Activated T-helper 1 cell treated with anti-CD3 and anti-CD28 coated beads, Interleukin-12 subunit alpha, Interleukin-12 subunit beta, Interleukin-2, Interleukin-4 antibody, amounts not matched to agents 30 ng/mL and 10 ng/mL and 1 ng/mL, durations not matched to agents 14 hours and 24 hours and 36 hours (primary cell): Measurements from ENCODE around the gene APOBEC3H. TPM values are rescaled to one million over a fixed set of nuclear protein-coding genes. Genes with fewer than 3 reads are reported as not detected.
A peak's percentile ranks its signal among the peaks of the same experiment; 100 is the strongest.

Experiments used
- DNase-seq: peaks from one replicate; pipeline ENCODE4 v3.0.0; 2021; ENCODE audit warnings: low spot score
- H3K27ac Mint-ChIP-seq: one replicate; pipeline ENCODE4 v1.8.0; 2021; ENCODE audit warnings: mild to moderate bottlenecking, mixed read lengths
- H3K27me3 Mint-ChIP-seq: one replicate; pipeline ENCODE4 v1.8.0; 2022; ENCODE audit warnings: mild to moderate bottlenecking, moderate library complexity, mixed read lengths; ENCODE audit not compliant: insufficient read depth
- H3K36me3 Mint-ChIP-seq: one replicate; pipeline ENCODE4 v1.8.0; 2021; ENCODE audit warnings: low read depth, mixed read lengths
- H3K4me1 Mint-ChIP-seq: one replicate; pipeline ENCODE4 v1.8.0; 2021; ENCODE audit warnings: low read depth, mixed read lengths
- H3K4me3 Mint-ChIP-seq: one replicate; pipeline ENCODE4 v1.8.0; 2021; ENCODE audit warnings: mild to moderate bottlenecking, moderate library complexity, mixed read lengths
- H3K9me3 Mint-ChIP-seq: one replicate; pipeline ENCODE4 v1.8.0; 2021; ENCODE audit warnings: mixed read lengths
- intact Hi-C: fragments of 100-400 bp; cut with micrococcal nuclease; formaldehyde crosslinking; loops from one replicate; pipeline ENCODE4 v1.15.1; 2024
- total RNA-seq: library from RNA; stranded (reverse); gene quantifications from 2 replicates; pipeline ENCODE4 v1.2.3, GENCODE V29; 2022

APOBEC3H gene
- total RNA-seq, 1 donor from 2014 or later = 5.0 TPM

DNA sequence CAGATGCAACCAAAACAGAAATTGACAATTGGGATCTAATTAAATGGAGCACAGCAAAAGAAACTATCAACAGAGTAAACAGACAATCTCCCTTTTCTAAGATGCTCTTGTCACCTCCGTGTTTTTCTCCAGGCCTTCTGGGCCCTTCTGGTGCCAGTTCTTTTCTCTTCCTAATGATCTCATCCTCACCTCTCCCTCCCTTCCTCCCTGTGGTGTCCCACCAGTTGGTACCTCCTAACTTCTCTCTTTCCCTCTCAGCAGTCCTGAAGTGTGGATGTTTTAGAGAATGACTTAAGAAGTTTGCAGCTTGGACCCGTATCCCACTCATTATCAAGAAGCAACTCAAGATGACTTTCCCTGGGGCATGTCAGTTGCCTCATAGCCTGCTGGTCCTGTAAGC is 6.4 kb downstream of the APOBEC3H start:
- DNase-seq = no peak
- H3K4me3 Mint-ChIP-seq = no peak overlapping the region
- peaks cover 28% of the 10 kb centered on the region for H3K4me1 Mint-ChIP-seq
- no peaks in the 10 kb centered on the region for H3K27me3 Mint-ChIP-seq
- peaks cover 6% of the 10 kb centered on the region for H3K36me3 Mint-ChIP-seq
- H3K9me3 Mint-ChIP-seq = no peaks in the 10 kb centered on the region
- intact Hi-C loops = no loop called here
- no peak overlapping the region for H3K27ac Mint-ChIP-seq

DNA sequence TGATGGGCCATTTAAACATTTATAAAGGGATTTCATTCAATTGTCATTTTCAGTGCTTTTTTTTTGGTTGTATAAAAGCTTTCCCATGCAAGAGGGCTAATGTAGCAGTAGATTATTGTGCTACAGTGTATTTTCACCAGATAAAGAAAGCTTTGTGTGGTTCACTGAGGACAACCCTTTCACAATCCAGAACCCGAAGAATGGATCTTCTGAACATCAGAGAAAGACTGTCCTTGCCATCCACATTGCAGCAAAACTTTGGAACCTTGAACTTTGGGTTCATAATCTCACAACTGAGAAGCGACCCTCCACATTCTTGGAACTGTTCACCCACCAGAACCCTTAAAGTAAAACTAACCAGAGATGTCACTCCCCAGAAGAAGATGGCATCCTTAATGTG is 9.3 kb downstream of the APOBEC3H start:
- Mint-ChIP-seq H3K27me3 (no peaks in the 10 kb centered on the region), H3K4me3 (no peak overlapping the region), H3K27ac (no peak overlapping the region), H3K9me3 (no peaks in the 10 kb centered on the region), H3K4me1 (peaks cover 7% of the 10 kb centered on the region), H3K36me3 (peaks cover 4% of the 10 kb centered on the region)
- intact Hi-C loops = no loop called here
- DNase-seq = no peak

DNA sequence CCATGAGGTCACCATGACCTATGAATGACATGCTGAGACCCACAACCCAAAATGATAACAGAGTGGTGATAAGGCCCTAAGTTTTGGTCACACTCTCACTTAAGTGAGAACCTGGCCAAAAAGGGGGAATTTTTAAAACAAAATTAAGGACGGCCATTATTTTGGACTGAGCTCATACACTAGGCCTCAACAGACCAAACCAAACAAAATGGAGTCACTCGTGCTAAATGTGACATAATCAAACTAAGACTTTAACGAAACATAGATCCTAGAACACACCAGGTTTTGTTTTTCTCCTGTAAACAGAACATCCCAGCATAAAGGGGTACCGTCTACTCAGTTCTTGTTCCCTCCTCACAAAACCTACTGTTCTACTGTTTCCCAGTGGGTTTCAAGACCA is 11.4 kb downstream of the APOBEC3H start:
- DNase-seq = no peak
- no peaks in the 10 kb centered on the region for H3K9me3 Mint-ChIP-seq
- H3K4me3 Mint-ChIP-seq = no peak overlapping the region
- H3K27me3 Mint-ChIP-seq = no peaks in the 10 kb centered on the region
- H3K36me3 Mint-ChIP-seq = peaks cover under 1% of the 10 kb centered on the region
- intact Hi-C loops = no loop called here
- no peak overlapping the region for H3K27ac Mint-ChIP-seq
- H3K4me1 Mint-ChIP-seq = peaks cover 10% of the 10 kb centered on the region

DNA sequence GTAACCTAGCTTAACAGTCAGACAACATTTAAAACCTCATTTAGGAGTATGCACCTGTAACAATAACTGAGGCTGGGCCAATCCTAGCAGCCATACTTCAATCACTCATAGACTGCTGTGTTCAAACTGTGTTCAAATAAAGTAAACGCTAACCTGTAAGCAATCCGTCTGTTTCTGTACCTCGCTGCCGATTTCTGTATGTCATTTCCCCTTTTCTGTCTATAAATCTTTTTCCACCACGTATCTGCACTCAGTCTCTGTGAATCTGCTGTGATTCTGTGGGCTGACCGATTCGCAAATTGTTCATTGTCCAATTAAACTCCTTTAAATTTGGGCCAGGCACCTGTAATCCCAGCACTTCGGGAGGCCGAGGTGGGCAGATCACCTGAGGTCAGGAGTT is 12.3 kb downstream of the APOBEC3H start:
- intact Hi-C loops = no loop called here
- no peak overlapping the region for H3K27ac Mint-ChIP-seq
- H3K36me3 Mint-ChIP-seq = no peaks in the 10 kb centered on the region
- H3K4me1 Mint-ChIP-seq = peaks cover 14% of the 10 kb centered on the region
- no peak for DNase-seq
- no peak overlapping the region for H3K4me3 Mint-ChIP-seq
- no peaks in the 10 kb centered on the region for H3K27me3 Mint-ChIP-seq
- H3K9me3 Mint-ChIP-seq = no peaks in the 10 kb centered on the region

DNA sequence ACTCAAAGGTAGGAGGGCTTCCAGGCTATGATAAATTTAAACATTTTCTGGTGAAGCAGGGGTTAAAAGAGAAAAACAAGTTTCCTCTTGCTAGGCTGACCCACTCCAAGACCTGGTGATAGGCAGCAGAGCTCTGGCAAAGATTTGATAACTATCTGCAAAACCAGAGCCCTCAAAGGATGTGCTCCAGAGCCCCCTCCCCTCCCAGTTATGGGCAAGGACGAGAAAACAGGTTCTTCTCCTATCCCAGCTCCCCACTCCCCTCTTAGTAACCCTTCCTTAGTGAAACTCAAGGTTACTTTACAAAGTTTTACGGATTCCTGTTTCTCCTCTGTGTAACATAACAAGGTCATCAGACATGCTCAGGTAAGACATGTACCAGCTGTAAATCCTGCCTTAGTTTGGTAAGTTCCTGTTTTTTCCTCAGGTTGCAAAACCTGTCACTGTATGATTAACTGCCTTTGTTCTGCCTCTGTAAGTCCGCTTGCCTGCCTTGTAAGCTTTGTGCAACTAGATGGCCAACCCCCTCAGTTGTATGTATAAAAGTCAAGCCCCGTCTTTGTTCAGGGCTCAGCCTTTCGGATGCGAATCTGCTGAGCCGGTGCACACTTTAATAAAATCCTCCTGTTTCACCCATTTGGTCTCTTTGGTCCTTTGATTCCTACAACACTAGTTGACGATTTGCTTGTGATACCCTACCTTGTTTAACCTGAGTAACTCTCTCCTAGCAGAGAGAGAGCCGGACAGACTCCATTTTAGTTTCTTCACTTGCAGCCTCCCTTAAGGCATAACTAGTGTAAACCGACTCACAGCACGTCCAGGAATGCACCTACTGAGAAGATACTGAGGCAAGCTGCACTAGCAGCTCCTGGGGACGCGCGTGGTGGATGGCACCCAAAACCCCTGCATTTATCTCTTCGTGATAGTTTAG is 13.9 kb downstream of the APOBEC3H start:
- H3K4me3 Mint-ChIP-seq = no peak overlapping the region
- H3K27me3 Mint-ChIP-seq = no peaks in the 10 kb centered on the region
- no peak overlapping the region for H3K27ac Mint-ChIP-seq
- DNase-seq = no peak
- H3K36me3 Mint-ChIP-seq = no peaks in the 10 kb centered on the region
- intact Hi-C loops = no loop called here
- H3K4me1 Mint-ChIP-seq = peaks cover 28% of the 10 kb centered on the region
- no peaks in the 10 kb centered on the region for H3K9me3 Mint-ChIP-seq

DNA sequence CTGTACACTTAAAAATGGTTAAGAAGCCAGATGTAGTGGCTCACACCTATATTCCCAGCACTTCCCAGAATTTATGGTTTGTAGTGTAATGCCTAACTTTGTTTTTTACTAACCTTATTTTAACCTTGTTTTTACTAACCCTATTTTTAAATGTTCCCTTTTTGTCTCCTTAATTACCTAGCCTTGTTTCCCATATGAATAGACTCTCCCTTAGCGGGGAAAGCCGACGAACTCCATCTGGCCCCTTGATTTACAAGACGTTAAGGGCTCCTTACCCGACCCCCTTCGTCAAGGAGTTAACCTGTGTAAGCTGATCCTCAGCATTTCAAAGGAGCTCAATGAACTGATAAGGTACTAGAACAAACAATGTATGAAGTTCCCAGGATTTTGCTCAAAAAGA is 17.1 kb downstream of the APOBEC3H start:
- no peak for DNase-seq
- H3K4me1 Mint-ChIP-seq = peaks cover 54% of the 10 kb centered on the region
- H3K9me3 Mint-ChIP-seq = no peaks in the 10 kb centered on the region
- no peaks in the 10 kb centered on the region for H3K36me3 Mint-ChIP-seq
- H3K4me3 Mint-ChIP-seq = no peak overlapping the region
- intact Hi-C loops = no loop called here
- no peaks in the 10 kb centered on the region for H3K27me3 Mint-ChIP-seq
- H3K27ac Mint-ChIP-seq = no peak overlapping the region

DNA sequence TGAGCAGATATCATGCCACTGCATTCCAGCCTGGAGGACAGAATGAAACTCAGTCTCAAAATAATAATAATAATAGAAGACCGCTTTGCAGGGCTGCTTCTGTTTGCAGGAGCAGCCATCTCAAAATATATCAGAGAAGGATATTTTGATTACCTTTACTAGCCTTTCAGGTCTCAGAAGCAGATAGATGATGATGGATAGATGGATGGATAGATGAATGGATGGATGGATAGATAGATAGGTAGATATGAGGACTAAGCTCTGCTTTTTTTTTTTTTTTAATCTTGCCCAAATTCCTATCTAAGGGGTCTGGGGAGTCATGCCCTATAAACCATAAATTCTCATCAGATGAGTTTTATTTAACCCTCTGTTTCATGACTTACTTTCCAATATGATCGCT is 18.5 kb downstream of the APOBEC3H start:
- Mint-ChIP-seq H3K4me1 (peaks cover 54% of the 10 kb centered on the region), H3K36me3 (no peaks in the 10 kb centered on the region), H3K4me3 (no peak overlapping the region), H3K27me3 (no peaks in the 10 kb centered on the region), H3K9me3 (no peaks in the 10 kb centered on the region), H3K27ac (peak overlapping the region; percentile 50)
- intact Hi-C loops = no loop called here
- no peak for DNase-seq

DNA sequence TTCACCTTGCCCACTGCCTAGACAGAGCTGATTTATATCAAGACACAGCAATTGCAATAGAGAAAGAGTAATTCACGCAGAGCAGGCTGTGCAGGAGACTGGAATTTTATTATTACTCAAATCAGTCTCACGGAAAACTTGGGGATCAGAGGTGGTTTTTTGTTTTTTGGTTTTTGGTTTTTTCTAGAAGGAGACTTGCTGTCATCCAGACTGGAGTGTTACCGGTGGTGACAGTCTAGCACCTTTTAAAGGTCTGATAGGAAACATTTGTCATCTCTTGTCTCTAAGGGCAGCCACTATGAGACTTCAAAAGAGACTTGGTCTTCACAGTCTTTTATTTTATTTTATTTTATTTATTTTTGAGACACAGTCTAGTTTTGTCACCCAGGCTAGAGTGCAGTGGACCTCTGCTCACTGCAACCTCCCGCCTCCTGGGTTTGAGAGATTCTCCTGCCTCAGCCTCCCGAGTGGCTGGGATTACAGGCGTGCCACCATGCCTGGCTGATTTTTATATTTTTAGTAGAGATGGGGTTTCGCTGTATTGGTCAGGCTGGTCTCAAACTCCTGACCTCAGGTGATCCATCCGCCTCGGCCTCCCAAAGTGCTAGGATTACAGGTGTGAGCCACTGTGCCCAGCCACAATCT is 19.1 kb downstream of the APOBEC3H start:
- Mint-ChIP-seq H3K4me3 (no peak overlapping the region), H3K27me3 (no peaks in the 10 kb centered on the region), H3K27ac (peak overlapping the region; percentile 78), H3K36me3 (no peaks in the 10 kb centered on the region), H3K9me3 (no peaks in the 10 kb centered on the region), H3K4me1 (peaks cover 52% of the 10 kb centered on the region)
- intact Hi-C loops = loop anchor here (1.0 to 2.0 kb wide), 3 partner anchors 49 to 242 kb away; partner anchors contain the start of gene APOBEC3C
- DNase-seq = no peak

DNA sequence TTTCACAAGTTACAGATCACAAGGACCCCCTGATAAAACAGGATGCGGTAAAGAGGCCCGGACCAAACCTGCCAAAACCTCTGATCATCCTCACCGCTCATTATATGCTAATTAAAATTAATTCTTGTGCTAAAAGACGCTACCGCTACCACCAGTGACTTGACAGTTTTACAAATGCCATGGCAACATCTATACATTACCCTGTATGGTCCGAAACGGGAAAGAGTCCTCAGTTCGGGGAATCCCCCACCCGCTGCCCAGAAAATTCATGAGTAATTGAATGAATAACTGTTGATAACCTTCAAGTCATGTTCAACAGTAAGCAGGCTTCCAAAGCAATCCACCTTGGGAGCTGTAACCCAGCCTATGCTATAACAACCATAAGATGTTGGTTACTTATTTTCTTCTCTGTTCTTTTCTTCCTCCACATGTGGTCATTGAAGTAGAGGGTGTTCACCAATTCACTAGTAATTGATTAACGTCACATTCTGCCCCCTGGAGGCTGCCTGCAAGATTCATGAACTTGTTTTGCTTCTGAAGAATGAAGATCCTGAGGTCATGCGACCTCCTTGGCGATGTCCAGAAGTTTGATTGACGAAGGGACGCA is 20.6 kb downstream of the APOBEC3H start:
- DNase-seq = peak; percentile 53
- H3K27ac Mint-ChIP-seq = peak overlapping the region; percentile 86

DNA sequence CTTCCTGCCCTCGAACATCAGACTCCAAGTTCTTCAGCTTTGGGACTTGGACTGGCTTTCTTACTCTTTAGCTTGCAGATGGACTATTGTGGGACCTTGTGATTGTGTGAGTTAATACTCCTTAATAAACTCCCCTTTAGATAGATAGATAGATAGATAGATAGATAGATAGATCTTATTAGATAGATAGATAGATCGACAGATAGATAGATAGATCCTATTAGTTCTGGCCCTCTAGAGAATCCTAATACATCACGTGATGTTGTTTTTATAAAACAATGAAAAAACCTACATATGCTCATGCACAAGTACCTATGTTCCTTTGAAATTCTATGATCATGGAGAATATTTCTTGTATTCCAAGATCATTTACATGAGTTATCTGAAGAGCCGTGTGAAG is 23.9 kb downstream of the APOBEC3H start:
- Mint-ChIP-seq H3K27me3 (no peaks in the 10 kb centered on the region), H3K4me1 (peaks cover 39% of the 10 kb centered on the region), H3K4me3 (no peak overlapping the region), H3K36me3 (no peaks in the 10 kb centered on the region), H3K27ac (peak overlapping the region; percentile 4), H3K9me3 (no peaks in the 10 kb centered on the region)
- intact Hi-C loops = no loop called here
- no peak for DNase-seq

More for the DNA sequence above, 20.6 kb downstream of the APOBEC3H start:
- Mint-ChIP-seq H3K36me3 (no peaks in the 10 kb centered on the region), H3K4me3 (peak overlapping the region; percentile 45), H3K9me3 (no peaks in the 10 kb centered on the region), H3K27me3 (no peaks in the 10 kb centered on the region), H3K4me1 (peaks cover 61% of the 10 kb centered on the region)
- intact Hi-C loops = loop anchor here (1.0 to 2.0 kb wide), 6 partner anchors 18 to 110 kb away; partner anchors contain the start of genes APOBEC3C and APOBEC3G

DNA sequence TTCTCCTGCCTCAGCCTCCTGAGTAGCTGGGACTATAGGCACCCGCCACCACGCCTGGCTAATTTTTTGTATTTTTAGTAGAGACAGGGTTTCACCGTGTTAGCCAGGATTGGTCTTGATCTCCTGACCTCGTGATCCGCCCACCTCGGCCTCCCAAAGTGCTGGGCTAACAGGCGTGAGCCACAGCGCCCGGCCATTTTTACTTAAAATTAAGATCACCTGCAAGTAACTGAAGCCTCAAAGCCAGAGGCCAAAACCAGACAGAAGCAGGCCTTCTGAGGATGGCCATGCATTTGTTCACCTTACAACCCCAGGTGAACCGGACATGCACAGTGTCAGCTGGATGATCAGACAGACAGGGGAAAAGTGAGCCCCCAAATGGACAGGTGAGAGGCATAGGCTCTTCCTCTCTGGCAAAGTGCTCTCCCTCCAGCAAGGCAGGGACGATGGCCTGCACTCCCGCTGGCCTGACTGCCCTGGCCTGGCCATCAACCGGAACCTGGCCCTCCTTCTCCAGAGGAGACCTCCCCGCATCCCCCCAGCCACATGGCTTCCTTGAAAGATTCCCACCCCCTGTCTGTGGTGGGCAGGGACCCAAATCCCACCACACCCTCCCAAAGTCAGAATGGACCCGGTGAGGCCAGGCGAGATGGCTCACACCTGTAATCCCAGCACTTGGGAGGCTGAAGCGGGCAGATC is 25.9 kb downstream of the APOBEC3H start:
- H3K36me3 Mint-ChIP-seq = no peaks in the 10 kb centered on the region
- intact Hi-C loops = loop anchor here (1.0 kb wide), 1 partner anchor 116 kb away; no protein-coding TSS in a partner anchor
- H3K4me3 Mint-ChIP-seq = no peak overlapping the region
- H3K4me1 Mint-ChIP-seq = peaks cover 21% of the 10 kb centered on the region
- DNase-seq = no peak
- H3K9me3 Mint-ChIP-seq = no peaks in the 10 kb centered on the region
- H3K27me3 Mint-ChIP-seq = no peaks in the 10 kb centered on the region
- H3K27ac Mint-ChIP-seq = no peak overlapping the region

DNA sequence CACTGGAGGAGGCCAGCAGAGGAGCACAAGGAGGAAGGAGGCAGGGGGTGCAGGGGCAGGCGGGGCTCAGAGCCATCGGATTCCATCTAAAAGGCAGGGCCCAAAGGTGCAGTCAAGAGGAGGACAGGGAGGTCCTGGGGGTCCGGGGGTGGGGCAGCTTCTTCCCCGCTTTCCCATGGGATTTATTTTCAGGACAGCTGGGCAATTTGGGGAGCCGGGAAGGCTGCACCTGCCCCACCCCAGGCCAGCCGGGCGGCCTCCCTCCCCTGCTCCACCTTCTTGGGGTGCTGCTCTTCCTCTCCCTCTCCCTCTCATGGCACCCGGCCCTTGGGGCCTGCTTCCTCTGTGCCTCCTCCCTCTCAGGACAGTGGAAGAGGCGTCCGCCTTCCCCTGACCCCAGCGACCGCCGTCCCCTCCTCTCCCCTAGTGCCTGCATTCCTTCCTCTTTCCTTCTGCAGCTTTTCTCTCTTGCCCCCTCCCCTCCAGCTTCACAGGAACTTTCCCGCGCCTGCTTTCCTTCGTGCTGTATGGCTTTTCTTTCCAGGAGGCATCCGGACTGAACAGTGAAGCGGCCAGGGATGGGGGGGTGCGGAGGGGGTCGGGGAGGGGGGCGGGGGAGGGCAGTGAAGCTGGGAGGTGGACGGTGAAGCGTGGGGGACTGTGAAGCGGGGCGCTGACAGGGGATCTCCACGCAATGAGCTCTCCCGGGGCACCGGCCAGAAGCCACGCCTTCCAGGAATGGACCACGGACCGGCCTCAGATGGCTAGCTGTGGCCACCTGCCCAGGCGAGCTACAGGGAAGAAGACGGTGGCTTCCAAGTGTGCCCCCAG is 26.9 kb downstream of the APOBEC3H start:
- DNase-seq = no peak

More for the DNA sequence above, 26.9 kb downstream of the APOBEC3H start:
- H3K9me3 Mint-ChIP-seq = no peaks in the 10 kb centered on the region
- no peaks in the 10 kb centered on the region for H3K27me3 Mint-ChIP-seq
- no peak overlapping the region for H3K27ac Mint-ChIP-seq
- intact Hi-C loops = no loop called here
- peaks cover 15% of the 10 kb centered on the region for H3K4me1 Mint-ChIP-seq
- H3K4me3 Mint-ChIP-seq = no peak overlapping the region
- no peaks in the 10 kb centered on the region for H3K36me3 Mint-ChIP-seq
